Measurements from ENCODE around the gene ASPDH.
"Not testable (repeated sequence)": the region's sequence is repeated elsewhere in the genome, so short reads cannot be mapped to it uniquely, and the experiment has no call there.

Gene ASPDH

DNA sequence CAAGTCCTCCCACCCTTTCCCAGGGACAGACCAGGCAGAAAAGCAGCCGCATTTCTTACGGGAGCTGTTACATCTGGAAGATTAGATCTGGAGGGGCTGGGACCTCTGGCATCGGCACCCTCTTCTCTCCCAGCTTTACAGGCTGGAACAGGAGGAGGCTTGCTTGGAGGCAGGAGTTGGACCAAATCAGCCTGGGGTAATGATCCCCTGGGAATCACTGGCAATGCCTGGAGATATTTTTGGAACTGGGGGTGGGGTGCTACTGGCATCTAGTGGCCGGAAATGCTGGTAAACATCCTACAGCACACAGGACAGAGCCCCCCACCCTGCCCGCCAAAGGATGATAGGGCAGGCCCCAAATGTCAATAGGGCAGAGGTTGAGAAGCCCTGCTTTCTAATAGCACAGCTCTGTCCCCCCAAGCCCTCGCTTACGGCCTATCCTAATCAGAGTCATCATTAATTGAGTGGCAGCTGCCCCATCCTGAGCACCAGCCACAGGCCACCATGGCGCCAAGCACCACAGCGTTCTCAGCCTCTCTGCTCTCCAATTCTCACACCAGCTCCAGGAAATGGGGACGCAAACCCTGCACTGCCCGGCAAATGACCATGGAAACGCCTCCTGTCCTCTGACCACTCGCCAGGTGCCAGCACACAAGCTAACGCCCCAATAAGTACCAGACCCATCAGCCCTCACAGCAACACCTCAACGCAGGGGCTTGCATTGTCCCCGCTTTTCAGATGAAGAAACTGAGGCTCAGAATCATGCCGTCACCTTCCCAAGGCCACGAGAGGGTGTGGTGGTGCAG, 33.9 kb upstream of the ASPDH start:
- no peak for DNase-seq

GRCh38 chr19:50546527-50547221, 33.0 kb upstream of the ASPDH start:
- no peak for DNase-seq

DNA sequence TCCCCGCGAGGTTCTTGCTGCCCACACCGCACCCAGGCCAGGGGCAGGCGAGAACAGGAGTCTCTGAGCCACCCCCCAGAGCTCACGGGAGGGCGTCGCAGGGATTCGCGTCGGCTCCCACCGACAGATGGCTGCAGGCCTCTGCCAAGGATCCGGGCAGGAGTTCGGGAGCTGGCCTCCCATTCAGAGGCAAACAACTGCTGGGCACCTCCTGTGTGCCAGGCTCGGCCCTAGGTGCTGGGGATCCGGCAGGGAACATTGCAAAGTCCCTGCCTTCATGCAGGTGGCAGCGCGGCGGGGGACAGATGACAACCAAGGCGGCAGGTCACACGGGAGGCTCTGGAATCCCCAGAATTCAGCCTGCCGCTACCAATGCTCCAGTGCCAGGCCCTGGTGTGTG, 29.2 kb upstream of the ASPDH start:
- no peak for DNase-seq

GRCh38 chr19:50537769-50538230, 24.1 kb upstream of the ASPDH start:
- peak; percentile 84 for DNase-seq

DNA sequence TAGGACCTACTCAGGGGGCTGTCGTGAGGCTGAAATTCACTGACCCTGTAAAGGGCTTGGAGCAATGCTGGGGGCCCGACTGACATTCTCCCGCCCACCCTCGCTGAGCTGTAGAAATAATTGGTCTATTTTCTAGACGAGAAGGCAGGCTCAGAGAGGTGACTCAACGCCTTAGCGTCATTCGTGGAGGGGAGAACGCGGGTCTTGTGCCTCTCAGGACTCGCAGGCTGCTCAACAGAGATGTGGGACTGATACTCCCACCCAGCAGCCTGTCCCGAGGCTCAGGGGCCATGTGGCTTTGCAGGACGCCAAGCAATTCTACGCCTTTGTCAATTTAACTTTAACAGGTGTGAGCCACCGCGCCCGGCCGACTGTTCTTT, 23.6 kb upstream of the ASPDH start:
- DNase-seq: no peak

DNA sequence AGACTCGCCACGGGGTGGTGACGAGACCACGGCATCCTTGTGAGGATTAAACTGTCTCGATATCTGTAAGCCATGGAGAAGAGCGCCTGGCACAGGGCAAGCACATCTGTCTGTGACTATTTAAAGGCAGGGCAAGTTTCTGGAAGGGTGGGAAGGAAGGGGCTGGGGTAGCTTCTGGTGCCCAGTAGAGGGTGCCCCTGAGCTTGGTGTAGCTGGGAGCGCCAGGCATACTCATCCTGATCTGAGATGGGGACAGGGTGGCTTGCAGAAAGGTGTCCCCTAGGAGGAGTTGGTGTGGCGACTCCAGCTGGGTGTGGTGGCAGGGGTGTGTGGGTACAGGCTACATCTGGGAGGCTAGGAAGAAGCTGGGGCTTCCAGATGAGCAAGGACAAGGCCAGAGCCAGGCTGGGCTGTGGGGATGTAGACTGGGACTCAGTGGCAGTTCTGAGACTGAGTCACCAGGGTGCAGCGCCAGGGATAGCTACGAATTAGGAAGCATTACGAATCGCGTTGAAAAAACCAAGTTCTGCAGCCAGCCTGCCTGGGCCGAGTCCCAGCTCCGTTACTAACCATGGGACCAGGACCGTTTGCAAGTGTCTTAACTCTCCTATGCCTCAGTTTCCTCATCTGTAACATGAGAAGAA, 23.1 kb upstream of the ASPDH start:
- DNase-seq: no peak

DNA sequence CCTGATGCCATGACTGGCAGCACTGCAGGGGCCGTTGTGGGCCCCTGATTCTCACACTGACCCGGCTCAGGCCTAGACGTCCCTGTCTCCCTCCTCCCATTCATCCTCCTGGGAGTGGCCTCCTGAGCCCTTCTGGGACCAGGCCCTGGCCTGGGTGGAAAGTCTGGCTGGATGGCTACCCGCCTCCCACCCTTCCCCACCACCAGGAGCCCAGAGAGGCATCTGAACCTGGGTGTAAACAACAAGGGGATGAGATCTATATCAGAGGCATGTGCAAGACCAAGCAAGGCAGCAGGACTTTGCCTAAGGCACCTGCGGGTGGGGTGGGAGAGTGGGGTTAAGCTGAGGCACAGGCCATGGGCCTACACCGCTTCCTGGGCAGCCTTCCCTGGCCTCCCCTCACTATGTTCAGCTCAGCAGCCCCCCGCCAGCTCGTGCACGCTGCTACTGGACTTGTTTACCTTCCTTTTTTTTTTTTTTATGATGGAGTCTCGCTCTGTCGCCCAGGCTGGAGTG, 22.0 kb upstream of the ASPDH start:
- DNase-seq: no peak

GRCh38 chr19:50534478-50534877, 20.8 kb upstream of the ASPDH start:
- DNase-seq: no peak

DNA sequence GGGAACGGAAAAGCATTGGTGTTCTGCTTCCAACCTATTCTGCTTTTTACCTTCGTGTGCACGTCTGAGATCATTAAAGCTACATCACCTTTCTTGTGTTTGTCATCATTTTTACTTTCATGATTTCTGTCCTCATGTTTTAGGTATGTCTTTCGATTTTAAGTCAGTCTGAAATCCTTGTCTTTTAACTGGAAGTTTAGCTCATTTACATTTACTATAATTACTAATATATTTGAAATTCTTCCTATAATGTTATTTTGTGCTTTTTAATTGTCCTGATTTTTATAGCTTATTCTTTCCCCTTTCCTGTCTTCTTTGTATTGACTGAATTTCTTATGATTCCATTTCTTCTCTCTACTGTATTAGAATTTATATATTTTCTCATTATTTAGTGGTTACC, 19.2 kb upstream of the ASPDH start:
- no peak for DNase-seq

DNA sequence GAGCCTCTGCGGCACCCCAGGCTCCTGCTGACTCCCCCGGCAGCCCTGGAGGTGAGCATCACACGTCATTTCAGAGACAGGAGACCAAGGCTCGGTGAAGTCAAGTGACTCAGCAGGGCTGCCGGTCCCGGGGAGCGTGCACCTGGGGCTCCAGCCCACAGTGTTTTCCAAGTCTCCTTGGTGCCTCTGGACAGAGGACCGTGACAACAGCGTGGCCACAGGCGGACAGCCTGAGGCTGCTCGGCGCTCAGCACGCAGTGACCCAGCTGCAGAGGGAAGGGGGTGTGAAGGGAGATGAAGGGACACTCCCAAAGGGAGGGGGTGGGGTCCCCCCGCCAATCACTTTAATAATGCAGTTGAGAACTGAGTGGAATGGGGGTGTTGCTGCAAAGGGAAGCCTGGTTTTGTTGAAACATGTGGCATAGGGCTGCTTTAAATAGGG, 17.5 kb upstream of the ASPDH start:
- DNase-seq: no peak

GRCh38 chr19:50528052-50528451, 14.3 kb upstream of the ASPDH start:
- not testable (repeated sequence) for DNase-seq

DNA sequence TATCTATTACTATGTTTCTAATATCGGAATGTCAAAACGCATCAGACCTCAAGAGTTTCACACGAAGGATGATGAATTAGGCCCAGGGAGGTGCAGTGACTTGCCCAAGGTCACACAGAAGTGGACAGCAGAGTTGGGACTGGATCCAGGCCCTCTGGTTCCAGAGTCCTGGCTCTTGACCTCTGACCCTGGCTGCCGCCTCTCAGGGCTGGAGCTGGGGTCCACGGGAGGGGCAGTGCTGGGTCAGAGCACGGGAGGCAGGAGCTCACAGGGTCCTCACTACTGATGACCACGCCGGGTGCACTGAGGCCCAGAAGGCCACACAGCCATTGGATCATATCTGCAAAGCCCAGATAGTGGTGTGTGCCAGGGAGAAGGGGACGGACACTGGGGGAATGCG, 9.2 kb upstream of the ASPDH start:
- DNase-seq: no peak

GRCh38 chr19:50520822-50521465, 7.2 kb upstream of the ASPDH start:
- no peak for DNase-seq

DNA sequence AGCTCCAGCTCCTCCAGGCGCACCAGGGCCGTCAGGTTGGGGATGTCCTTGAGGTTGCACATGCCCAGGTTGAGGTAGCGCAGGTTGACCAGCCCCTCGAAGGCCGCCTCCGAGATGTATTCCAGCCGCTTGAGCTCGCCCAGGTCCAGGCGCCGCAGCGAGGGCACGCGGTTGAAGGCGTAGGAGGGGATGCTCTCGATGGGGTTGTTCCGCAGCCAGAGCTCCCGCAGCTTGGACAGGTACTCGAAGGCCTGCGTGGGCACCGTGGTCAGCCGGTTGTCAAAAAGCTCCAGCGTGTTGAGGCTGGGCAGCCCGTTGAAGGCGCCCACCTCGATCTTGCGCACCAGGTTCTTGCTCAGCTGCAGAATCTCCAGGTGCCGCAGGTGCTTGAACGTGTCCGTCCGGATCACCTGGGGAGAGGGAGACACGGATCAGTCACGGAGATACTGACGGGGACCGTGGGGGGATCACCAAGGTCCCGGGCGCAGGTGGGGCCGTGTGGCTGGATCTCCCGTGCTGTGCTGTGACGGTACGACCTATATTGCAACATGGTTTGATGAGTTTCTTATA, 5.4 kb upstream of the ASPDH start:
- DNase-seq: no peak

DNA sequence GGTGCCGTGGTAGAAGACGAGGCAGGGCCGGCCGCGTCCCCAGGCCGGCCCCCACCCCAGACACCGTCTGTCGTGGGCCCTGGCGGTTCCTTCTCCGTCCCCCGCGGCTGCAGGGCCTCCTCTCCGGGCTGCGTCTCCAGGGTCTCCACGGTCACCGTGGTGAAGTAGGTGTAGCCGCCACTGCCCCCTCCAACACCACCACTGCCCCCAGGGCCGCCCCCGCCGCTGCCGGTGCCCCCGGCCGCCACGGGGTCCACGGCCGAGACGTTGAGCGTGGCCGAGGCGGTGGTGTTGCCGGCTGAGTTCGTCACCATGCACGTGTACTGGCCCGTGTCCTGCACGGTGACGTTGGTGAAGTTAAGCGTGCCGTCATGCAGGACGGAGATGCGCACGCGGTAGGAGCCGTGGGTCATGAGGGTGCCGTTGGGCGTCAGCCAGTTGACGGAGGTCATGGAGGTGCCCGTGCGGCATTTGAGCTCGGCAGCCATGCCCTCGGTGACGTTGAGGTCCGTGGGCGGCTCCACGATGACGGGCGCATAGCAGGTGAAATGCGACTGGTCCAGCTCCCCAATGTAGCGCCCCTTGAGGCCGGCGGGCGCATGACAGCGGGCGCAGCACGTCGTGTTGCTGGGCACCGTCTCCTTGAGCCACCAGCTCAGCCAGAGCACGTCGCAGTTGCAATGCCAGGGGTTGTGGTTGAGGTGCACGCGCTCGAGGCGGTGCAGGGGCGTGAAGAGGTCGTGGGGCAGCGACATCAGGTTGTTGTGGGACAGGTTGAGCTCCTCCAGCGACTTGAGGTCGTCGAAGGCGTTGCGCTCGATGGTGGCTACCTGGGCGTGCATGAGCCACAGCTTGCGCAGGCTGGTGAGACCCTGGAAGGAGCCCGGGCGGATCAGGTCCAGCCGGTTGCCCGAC, 4.6 kb upstream of the ASPDH start:
- DNase-seq: peak; percentile 27

DNA sequence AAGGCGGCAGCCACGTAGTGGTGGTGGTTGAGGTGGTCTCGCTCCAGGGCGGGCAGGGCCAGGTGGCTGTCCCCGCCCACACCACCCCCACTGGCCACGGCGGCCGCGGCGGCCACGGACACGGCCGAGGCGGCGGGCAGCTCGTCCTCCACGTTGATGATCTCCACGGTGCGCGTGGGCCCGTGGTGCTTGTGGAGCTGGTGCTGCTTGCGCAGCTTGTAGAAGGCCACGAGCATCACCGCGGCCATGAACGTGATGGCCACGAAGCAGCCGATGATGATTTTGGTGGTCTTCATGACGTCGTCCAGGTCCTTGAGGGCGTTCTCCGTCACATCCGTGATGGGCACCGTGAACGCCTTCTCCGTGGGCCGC, 4.0 kb upstream of the ASPDH start:
- DNase-seq: no peak

DNA sequence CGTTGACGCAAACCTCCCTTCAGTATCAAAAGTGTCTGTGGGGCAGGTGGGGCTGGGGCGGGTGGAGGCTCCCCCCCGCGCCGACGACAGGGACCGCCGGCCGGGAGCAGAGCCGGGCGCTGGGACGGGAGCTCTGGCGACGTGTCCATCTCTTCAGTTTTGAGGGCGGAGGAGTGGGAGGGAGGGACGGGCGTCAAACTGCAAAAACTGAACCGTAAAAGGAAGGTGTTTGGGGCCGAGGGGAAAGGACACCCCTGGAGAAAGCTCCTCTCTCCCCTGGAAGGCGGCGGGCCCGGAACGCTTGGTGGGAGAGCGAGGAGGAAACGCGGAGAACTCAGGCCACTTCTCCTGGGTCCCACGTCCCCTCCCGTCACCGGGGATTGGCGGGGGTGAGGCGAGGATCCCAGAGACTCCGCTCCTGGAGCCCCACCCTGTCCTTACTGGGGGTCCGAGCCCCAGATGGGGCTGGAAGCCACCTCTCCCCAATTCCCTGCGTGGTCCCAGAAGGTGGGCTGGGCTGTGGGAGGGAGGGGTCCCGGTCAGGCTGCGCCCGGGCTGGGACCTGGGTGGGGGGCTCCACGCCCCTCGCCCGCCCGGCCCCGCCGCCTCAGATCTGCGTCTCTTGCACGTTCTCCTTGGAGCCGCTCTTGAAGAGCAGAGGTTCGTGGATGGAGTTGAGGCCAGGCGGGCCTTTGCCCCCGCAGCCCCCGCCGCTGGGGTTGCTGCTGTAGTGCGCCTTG, 3.4 kb upstream of the ASPDH start:
- no peak for DNase-seq

DNA sequence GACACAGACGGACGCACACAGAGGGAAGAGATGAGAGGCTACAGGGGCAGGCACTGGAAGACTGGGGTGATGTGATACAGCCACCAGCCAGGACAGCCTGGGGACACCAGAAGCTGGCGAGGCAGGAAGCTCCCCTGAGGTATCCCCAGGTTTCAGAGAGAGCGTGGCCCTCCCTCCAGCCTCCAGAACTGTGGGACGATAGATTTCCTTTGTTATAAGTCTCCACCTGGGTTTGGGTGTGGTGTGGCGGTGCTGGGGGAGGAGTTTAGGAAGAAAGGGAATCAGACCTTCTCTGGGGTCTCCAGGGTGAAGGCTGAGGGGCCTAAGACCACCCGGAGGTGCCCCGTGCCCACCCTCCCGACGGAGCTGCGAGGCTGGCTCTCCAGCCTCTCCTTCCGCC, 2.7 kb upstream of the ASPDH start:
- DNase-seq: no peak

DNA sequence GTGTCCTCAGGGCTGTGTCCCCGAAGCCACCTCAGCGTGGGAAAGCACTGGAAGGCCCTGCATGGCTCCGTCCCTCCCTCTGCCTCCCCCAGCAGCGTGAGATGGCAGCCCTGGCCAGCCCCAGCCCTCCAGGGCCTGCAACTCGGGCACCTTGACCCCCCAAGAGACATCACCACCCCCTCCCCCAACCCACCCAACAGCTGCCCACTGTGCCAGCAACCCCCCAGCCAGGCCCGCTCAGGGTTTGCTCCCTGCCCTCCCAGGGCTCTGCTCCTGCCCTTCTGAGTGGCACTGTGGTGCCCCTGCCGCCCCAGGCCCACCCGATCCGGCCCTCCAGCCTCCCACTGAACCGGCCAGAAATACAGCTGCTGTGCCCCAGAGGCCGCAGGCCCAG, 1.5 kb upstream of the ASPDH start:
- DNase-seq: no peak

DNA sequence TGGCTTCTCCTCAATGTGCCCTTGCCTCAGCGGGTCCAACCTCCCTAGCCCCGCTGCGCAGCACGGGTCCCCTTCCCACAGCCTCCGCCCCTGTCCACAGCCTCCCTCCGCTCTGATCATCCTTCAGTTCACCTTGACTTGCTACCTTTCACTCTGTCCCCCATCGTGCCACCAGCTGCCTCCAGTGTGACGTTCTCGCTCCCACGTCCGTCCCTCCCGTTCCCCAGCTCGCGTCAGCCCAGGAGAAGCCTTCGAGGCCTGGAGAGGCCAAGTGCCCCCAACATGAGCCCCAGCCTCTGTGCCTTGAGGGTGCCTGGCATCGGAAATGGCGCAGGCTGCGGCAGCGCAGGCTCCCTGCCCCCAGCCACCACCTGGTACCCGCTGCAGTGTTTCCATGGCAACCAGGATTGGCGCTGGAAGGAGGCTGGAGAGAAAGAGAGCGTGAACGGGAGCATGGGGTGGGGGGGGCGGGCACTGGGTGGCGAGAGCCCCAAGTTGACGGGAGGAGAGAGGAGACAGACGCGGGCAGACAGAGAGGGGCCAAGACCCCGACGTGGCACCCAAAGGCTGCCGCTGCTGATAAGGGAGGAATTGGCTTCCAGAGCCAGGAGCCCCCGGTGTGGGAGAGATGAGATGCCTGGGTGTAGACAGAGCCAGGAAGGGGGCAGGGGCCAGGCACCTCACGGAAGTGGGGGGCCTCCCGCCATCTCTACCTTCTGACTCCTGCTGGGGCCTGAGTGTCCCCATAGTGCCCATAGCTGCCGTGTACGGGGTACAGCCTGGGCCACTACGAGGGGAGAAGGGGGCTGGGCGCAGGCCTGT, 844 bp upstream of the ASPDH start:
- no peak for DNase-seq

Measured in stimulated activated CD4-positive, alpha-beta T cell treated with anti-CD3 and anti-CD28 coated beads, Interleukin-15, amount 100 ng/mL, for 24 hours (primary cell).